K562 (cell line): Measurements from ENCODE around the gene BRCA1. TPM values are rescaled to one million over a fixed set of nuclear protein-coding genes. Genes with fewer than 3 reads are reported as not detected.

Experiments used
- FIP1L1 ChIP-seq: fragments of 200-400 bp; formaldehyde crosslinking; IDR thresholded peaks from 2 replicates; pipeline ENCODE4 v1.6.1; 2018; ENCODE audit warnings: mild to moderate bottlenecking, low read depth, low read length; ENCODE audit not compliant: poor library complexity, severe bottlenecking
- KDM5B ChIP-seq: fragments of 200-600 bp; sonication (generic); IDR thresholded peaks from 2 replicates; pipeline ENCODE4 v1.6.1; 2012; ENCODE audit warnings: low read depth, mild to moderate bottlenecking, moderate library complexity, low read length, control low read depth, inconsistent platforms; ENCODE audit not compliant: insufficient replicate concordance
- MIER1 ChIP-seq: fragments of 450-650 bp; IDR thresholded peaks from 2 replicates; pipeline ENCODE4 v1.6.1; 2016; ENCODE audit warnings: antibody characterized with exemption, mild to moderate bottlenecking, low read depth
- NR4A1 ChIP-seq, 2 experiments: fragments of 250-450 bp in 1 of 2; fragments of 450-650 bp in 1 of 2; sonication (Bioruptor Pico) in 1 of 2; IDR thresholded peaks; 2 replicates each; pipeline versions ENCODE4 v1.4.0 to v1.6.1; 2016 to 2020; ENCODE audit warnings: mild to moderate bottlenecking in 2 of 2, missing compliant biosample characterization in 1 of 2, missing genetic modification characterization in 1 of 2, moderate library complexity in 1 of 2
- RCOR1 ChIP-seq, 2 experiments: IDR thresholded peaks; 2 replicates each; pipeline ENCODE4 v1.6.1; 2012; ENCODE audit warnings: low read depth in 2 of 2, low read length in 2 of 2, borderline replicate concordance in 1 of 2, improper control_type of control experiment in 1 of 2
- SRSF7 ChIP-seq: fragments of 200-400 bp; formaldehyde crosslinking; optimal IDR thresholded peaks from 2 replicates; pipeline ENCODE3; 2017; ENCODE audit warnings: mild to moderate bottlenecking, low read depth, low read length
- TCFL5 ChIP-seq: fragments of 250-450 bp; sonication (Bioruptor Pico); conservative IDR thresholded peaks from 2 replicates; pipeline ENCODE4 v1.6.1; 2021; ENCODE audit warnings: mild to moderate bottlenecking, moderate library complexity, matching md5 sums
- XRCC4 ChIP-seq: IDR thresholded peaks from one replicate; pipeline ENCODE4 v1.6.1; 2011; ENCODE audit not compliant: insufficient read depth, insufficient read length; ENCODE audit errors: extremely low read depth
- ZNF197 ChIP-seq: fragments of 200-800 bp; sonication (Bioruptor generic); IDR thresholded peaks from 2 replicates; pipeline ENCODE4 v1.6.1; 2016; ENCODE audit warnings: low read depth, missing genetic modification characterization, missing compliant biosample characterization
- polyA plus RNA-seq, 8 experiments: library from polyadenylated mRNA; depleted of rRNA in 4 of 8; stranded (reverse) in 5 of 8; unstranded in 3 of 8; fragments of >200 nt; fragmentation: Nextera tagmentation in 2 of 8; fragmentation: Illumina TruSeq in 1 of 8; extraction: Ambion mirVana in 2 of 8; extraction: Trizol in 1 of 8; gene quantifications; 2 replicates each; pipeline versions ENCODE4 v1.2.1 to v1.2.3, GENCODE V29; 2011 to 2014; ENCODE audit warnings: inconsistent platforms in 1 of 8, missing spikeins in 1 of 8
- total RNA-seq, 7 experiments: library from RNA; depleted of rRNA in 6 of 7; stranded (reverse); fragments of >200 nt in 6 of 7; fragmentation: Illumina TruSeq in 2 of 7; extraction: Trizol in 2 of 7; gene quantifications; 2 replicates each; pipeline versions ENCODE4 v1.2.1 to v1.2.3, GENCODE V29; 2011 to 2021; ENCODE audit warnings: low replicate concordance in 1 of 7
- TF ChIP-seq, protein P1 (sequence below): sonication (generic); formaldehyde crosslinking; IDR thresholded peaks from 2 replicates; pipeline ENCODE4 v1.8.1; 2023; ENCODE audit warnings: missing genetic modification reagents, mild to moderate bottlenecking, borderline replicate concordance
- TF ChIP-seq, protein P2 (sequence below): fragments of 450-650 bp; IDR thresholded peaks from 2 replicates; pipeline ENCODE4 v1.6.1; 2016; ENCODE audit warnings: antibody characterized with exemption
- TF ChIP-seq, protein P3 (sequence below), 2 experiments: fragments of 450-650 bp in 1 of 2; IDR thresholded peaks; 2 replicates each; pipeline ENCODE4 v1.6.1; 2011 to 2017; ENCODE audit warnings: low read depth in 2 of 2, antibody characterized with exemption in 1 of 2, borderline replicate concordance in 1 of 2, low read length in 1 of 2, mild to moderate bottlenecking in 1 of 2, mixed read lengths in 1 of 2; ENCODE audit not compliant: control insufficient read depth in 1 of 2
- TF ChIP-seq, protein P4 (sequence below): sonication (generic); IDR thresholded peaks from 2 replicates; pipeline ENCODE4 v1.6.1; 2016

The BRCA1 gene
- total and polyA plus RNA-seq, 9 of the 15 experiments (the other 6 are each of a cell fraction or from before 2014, with no cell fraction given) = 25.9 to 95.3 (median 62.3) TPM

DNA sequence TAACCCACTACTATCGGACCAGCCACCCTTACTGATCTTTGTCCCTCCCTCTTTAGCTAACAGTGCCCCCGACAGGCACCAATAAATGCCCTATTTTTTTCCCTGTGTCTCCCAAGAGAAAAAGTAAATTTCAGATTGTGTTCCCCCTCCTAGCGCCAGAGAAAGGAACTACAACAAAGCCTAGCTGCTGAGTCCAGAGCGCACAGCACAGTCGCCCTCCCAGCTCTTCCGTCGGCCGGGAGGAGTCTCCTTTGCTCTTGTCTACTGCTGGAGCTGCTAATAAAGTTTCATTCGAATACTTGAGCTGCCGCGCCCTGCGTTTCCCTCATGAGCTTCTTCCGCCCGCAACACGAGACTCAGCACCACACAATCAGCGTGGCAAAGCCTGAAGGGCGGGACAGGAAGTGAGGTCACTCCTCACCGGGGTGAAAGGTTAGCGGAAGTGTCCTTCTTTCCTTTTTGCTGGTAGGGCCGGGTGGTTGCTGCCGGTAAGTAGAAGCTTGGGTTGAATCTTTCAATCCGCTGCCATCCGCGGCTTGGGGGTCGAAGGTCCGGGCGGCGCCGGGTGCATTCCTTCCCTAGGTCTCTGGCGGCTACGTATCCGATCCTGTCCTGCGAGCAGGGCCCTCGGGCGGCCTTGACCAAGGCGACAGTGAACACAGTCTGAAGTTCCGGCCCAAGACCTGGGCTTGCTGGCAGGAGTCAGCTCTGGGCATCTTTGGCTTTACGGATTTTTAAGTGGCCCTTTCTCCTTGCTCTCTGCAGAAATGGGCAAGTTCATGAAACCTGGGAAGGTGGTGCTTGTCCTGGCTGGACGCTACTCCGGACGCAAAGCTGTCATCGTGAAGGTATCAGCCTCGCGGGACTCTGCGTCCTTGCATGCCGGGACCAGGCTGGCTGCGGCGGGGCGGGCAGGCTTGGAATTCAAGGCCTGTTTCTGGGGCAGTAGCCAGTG lies 126.9 kb downstream of the BRCA1 start, which contains the start of gene RPL27 (continued):
- TF ChIP-seq, protein P1, sequence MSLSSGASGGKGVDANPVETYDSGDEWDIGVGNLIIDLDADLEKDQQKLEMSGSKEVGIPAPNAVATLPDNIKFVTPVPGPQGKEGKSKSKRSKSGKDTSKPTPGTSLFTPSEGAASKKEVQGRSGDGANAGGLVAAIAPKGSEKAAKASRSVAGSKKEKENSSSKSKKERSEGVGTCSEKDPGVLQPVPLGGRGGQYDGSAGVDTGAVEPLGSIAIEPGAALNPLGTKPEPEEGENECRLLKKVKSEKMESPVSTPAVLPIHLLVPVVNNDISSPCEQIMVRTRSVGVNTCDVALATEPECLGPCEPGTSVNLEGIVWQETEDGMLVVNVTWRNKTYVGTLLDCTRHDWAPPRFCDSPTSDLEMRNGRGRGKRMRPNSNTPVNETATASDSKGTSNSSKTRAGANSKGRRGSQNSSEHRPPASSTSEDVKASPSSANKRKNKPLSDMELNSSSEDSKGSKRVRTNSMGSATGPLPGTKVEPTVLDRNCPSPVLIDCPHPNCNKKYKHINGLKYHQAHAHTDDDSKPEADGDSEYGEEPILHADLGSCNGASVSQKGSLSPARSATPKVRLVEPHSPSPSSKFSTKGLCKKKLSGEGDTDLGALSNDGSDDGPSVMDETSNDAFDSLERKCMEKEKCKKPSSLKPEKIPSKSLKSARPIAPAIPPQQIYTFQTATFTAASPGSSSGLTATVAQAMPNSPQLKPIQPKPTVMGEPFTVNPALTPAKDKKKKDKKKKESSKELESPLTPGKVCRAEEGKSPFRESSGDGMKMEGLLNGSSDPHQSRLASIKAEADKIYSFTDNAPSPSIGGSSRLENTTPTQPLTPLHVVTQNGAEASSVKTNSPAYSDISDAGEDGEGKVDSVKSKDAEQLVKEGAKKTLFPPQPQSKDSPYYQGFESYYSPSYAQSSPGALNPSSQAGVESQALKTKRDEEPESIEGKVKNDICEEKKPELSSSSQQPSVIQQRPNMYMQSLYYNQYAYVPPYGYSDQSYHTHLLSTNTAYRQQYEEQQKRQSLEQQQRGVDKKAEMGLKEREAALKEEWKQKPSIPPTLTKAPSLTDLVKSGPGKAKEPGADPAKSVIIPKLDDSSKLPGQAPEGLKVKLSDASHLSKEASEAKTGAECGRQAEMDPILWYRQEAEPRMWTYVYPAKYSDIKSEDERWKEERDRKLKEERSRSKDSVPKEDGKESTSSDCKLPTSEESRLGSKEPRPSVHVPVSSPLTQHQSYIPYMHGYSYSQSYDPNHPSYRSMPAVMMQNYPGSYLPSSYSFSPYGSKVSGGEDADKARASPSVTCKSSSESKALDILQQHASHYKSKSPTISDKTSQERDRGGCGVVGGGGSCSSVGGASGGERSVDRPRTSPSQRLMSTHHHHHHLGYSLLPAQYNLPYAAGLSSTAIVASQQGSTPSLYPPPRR = 0 out of 2 replicates have a peak, but pooled peaks have one; percentile 35
- TF ChIP-seq RCOR1 (IDR thresholded peaks at IDR 0.05; ENCODE audit: borderline replicate concordance in 1 of 2, low read depth in 2 of 2, low read length in 2 of 2) (peak; percentile 77 to 84), KDM5B (peak; percentile 83), SRSF7 (no peak), FIP1L1 (no peak), TCFL5 (CRISPR knock-in tag) (no peak), ZNF197 (CRISPR knock-in tag) (no peak), MIER1 (no peak), NR4A1 (CRISPR knock-in tag; IDR thresholded peaks at IDR 0.05) (no peak), NR4A1 (tag; IDR thresholded peaks at IDR 0.05) (peak; percentile 27; the same call in 1 of the 2 replicates), XRCC4 (no peak)
- TF ChIP-seq, protein P2, sequence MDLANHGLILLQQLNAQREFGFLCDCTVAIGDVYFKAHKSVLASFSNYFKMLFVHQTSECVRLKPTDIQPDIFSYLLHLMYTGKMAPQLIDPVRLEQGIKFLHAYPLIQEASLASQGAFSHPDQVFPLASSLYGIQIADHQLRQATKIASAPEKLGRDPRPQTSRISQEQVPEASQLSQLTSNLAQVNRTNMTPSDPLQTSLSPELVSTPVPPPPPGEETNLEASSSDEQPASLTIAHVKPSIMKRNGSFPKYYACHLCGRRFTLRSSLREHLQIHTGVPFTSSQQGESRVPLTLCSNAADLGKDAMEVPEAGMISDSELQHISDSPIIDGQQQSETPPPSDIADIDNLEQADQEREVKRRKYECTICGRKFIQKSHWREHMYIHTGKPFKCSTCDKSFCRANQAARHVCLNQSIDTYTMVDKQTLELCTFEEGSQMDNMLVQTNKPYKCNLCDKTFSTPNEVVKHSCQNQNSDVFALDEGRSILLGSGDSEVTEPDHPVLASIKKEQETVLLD = peak; percentile 68; the same call in 1 of the 2 replicates
- TF ChIP-seq, protein P3, sequence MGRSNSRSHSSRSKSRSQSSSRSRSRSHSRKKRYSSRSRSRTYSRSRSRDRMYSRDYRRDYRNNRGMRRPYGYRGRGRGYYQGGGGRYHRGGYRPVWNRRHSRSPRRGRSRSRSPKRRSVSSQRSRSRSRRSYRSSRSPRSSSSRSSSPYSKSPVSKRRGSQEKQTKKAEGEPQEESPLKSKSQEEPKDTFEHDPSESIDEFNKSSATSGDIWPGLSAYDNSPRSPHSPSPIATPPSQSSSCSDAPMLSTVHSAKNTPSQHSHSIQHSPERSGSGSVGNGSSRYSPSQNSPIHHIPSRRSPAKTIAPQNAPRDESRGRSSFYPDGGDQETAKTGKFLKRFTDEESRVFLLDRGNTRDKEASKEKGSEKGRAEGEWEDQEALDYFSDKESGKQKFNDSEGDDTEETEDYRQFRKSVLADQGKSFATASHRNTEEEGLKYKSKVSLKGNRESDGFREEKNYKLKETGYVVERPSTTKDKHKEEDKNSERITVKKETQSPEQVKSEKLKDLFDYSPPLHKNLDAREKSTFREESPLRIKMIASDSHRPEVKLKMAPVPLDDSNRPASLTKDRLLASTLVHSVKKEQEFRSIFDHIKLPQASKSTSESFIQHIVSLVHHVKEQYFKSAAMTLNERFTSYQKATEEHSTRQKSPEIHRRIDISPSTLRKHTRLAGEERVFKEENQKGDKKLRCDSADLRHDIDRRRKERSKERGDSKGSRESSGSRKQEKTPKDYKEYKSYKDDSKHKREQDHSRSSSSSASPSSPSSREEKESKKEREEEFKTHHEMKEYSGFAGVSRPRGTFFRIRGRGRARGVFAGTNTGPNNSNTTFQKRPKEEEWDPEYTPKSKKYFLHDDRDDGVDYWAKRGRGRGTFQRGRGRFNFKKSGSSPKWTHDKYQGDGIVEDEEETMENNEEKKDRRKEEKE (IDR thresholded peaks at IDR 0.05; ENCODE audit: borderline replicate concordance in 1 of 2, control insufficient read depth in 1 of 2, low read depth in 2 of 2, low read length in 1 of 2) = 0 out of 4 replicates have a peak, but pooled peaks of 1 of the 2 experiments have one; percentile 50
- TF ChIP-seq, protein P4, sequence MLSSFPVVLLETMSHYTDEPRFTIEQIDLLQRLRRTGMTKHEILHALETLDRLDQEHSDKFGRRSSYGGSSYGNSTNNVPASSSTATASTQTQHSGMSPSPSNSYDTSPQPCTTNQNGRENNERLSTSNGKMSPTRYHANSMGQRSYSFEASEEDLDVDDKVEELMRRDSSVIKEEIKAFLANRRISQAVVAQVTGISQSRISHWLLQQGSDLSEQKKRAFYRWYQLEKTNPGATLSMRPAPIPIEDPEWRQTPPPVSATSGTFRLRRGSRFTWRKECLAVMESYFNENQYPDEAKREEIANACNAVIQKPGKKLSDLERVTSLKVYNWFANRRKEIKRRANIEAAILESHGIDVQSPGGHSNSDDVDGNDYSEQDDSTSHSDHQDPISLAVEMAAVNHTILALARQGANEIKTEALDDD = 0 out of 2 replicates have a peak, but pooled peaks have one; percentile 14
